PC-3 (cell line): Measurements from ENCODE around the gene CRYGD.

Experiments used
- EZH2 ChIP-seq: fragments of 300-600 bp; sonication (generic); IDR thresholded peaks from one replicate; pipeline ENCODE4 v1.6.1; 2017; ENCODE audit warnings: antibody characterized with exemption, mild to moderate bottlenecking, low read length; ENCODE audit not compliant: unreplicated experiment
- EZH2phosphoT487 ChIP-seq: fragments of 300-600 bp; sonication (generic); IDR thresholded peaks from 2 replicates; pipeline ENCODE4 v1.6.1; 2018; ENCODE audit warnings: mild to moderate bottlenecking, antibody characterized with exemption, low read length, borderline replicate concordance
- TF ChIP-seq, protein P1 (sequence below): fragments of 300-600 bp; sonication (generic); conservative IDR thresholded peaks from 2 replicates; pipeline ENCODE4 v1.5.1; 2017; ENCODE audit warnings: antibody characterized with exemption, low read depth, mild to moderate bottlenecking, low read length

- TF ChIP-seq, protein P1, sequence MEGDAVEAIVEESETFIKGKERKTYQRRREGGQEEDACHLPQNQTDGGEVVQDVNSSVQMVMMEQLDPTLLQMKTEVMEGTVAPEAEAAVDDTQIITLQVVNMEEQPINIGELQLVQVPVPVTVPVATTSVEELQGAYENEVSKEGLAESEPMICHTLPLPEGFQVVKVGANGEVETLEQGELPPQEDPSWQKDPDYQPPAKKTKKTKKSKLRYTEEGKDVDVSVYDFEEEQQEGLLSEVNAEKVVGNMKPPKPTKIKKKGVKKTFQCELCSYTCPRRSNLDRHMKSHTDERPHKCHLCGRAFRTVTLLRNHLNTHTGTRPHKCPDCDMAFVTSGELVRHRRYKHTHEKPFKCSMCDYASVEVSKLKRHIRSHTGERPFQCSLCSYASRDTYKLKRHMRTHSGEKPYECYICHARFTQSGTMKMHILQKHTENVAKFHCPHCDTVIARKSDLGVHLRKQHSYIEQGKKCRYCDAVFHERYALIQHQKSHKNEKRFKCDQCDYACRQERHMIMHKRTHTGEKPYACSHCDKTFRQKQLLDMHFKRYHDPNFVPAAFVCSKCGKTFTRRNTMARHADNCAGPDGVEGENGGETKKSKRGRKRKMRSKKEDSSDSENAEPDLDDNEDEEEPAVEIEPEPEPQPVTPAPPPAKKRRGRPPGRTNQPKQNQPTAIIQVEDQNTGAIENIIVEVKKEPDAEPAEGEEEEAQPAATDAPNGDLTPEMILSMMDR = no peak
- TF ChIP-seq EZH2phosphoT487 = no peak
- TF ChIP-seq EZH2 = no peak
Measured at GRCh38 chr2:208099682-208100470, 24.4 kb downstream of the CRYGD start.
